Hepatocyte (in vitro differentiated cells): ENCODE data around the gene EGFL8. TPM values are rescaled to one million over a fixed set of nuclear protein-coding genes. Genes with fewer than 3 reads are reported as not detected.
A peak's percentile ranks its signal among the peaks of the same experiment; 100 is the strongest.

Source experiments
- DNase-seq: peaks from one replicate; pipeline ENCODE4 v3.0.0-alpha.2; 2016; ENCODE audit warnings: low spot score
- H2AFZ ChIP-seq: fragments of 200-600 bp; sonication (generic); 2 replicates; pipeline ENCODE4 v1.6.0; 2016; ENCODE audit warnings: antibody characterized with exemption, mild to moderate bottlenecking
- H3K27ac ChIP-seq: fragments of 200-600 bp; sonication (generic); 2 replicates; pipeline ENCODE4 v1.5.1; 2016; ENCODE audit warnings: mild to moderate bottlenecking
- H3K27me3 ChIP-seq: fragments of 200-600 bp; sonication (generic); 2 replicates; pipeline ENCODE4 v1.6.1; 2016
- H3K36me3 ChIP-seq: fragments of 200-600 bp; sonication (generic); replicated peaks from 2 replicates; pipeline ENCODE4 v1.5.1; 2016; ENCODE audit warnings: low read depth; ENCODE audit not compliant: insufficient read depth
- H3K4me1 ChIP-seq: fragments of 200-600 bp; sonication (generic); 2 replicates; pipeline ENCODE4 v1.5.1; 2016; ENCODE audit warnings: mild to moderate bottlenecking, moderate library complexity; ENCODE audit not compliant: insufficient read depth
- H3K4me2 ChIP-seq: fragments of 200-600 bp; sonication (generic); 2 replicates; pipeline ENCODE4 v1.6.0; 2016
- H3K4me3 ChIP-seq: fragments of 200-600 bp; sonication (generic); 2 replicates; pipeline ENCODE4 v1.5.1; 2016; ENCODE audit warnings: mild to moderate bottlenecking
- H3K79me2 ChIP-seq: fragments of 200-600 bp; sonication (generic); 2 replicates; pipeline ENCODE4 v1.6.0; 2017; ENCODE audit warnings: mild to moderate bottlenecking
- H3K9me2 ChIP-seq: fragments of 200-600 bp; sonication (generic); replicated peaks from 2 replicates; pipeline ENCODE4 v1.6.0; 2017; ENCODE audit warnings: mild to moderate bottlenecking; ENCODE audit not compliant: insufficient read depth
- H3K9me3 ChIP-seq: fragments of 200-600 bp; sonication (generic); 2 replicates; pipeline ENCODE4 v1.5.1; 2016; ENCODE audit warnings: low read depth, mild to moderate bottlenecking
- H4K20me1 ChIP-seq: fragments of 200-600 bp; sonication (generic); 2 replicates; pipeline ENCODE4 v1.6.0; 2016; ENCODE audit warnings: mild to moderate bottlenecking; ENCODE audit not compliant: insufficient read depth, poor library complexity, severe bottlenecking
- EZH2 ChIP-seq: fragments of 200-600 bp; sonication (generic); IDR thresholded peaks from 2 replicates; pipeline ENCODE4 v1.6.1; 2016; ENCODE audit warnings: antibody characterized with exemption, mild to moderate bottlenecking, borderline replicate concordance
- EZH2phosphoT487 ChIP-seq: fragments of 200-600 bp; sonication (generic); IDR thresholded peaks from one replicate; pipeline ENCODE4 v1.6.1; 2018; ENCODE audit warnings: antibody characterized with exemption, mild to moderate bottlenecking, low read depth, moderate library complexity; ENCODE audit not compliant: unreplicated experiment, severe bottlenecking
- WGBS: methylation state at CpG from one replicate; pipeline ENCODE4 v1.1.6; 2016; ENCODE audit warnings: low lambda C conversion rate; ENCODE audit errors: missing lambda C conversion rate; 5-methylcytosine and 5-hydroxymethylcytosine counted together
- polyA plus RNA-seq: library from polyadenylated mRNA; unstranded; fragments of >200 nt; fragmentation: Nextera tagmentation; extraction: Ambion mirVana; gene quantifications from 2 replicates; pipeline ENCODE4 v1.2.1, GENCODE V29; 2016
- total RNA-seq: library from RNA; depleted of rRNA; stranded (reverse); fragments of >200 nt; gene quantifications from 2 replicates; pipeline ENCODE4 v1.2.3, GENCODE V29; 2014
- TF ChIP-seq, protein P1 (sequence below): fragments of 200-600 bp; sonication (generic); IDR thresholded peaks from 2 replicates; pipeline ENCODE4 v1.5.1; 2016; ENCODE audit warnings: antibody characterized with exemption, mild to moderate bottlenecking; ENCODE audit not compliant: poor library complexity

Gene EGFL8
- total and polyA plus RNA-seq, 2 experiments from 2014 or later, result 4.5 to 12.2 TPM

- H3K79me2 ChIP-seq, result no peaks in the 10 kb centered on the region
- no peaks in the 10 kb centered on the region for H4K20me1 ChIP-seq
- peak overlapping the region; percentile 16 for H2AFZ ChIP-seq
- peak overlapping the region; percentile 100 for H3K27ac ChIP-seq
- TF ChIP-seq EZH2phosphoT487, result no peak
- no peak for TF ChIP-seq EZH2
- TF ChIP-seq, protein P1, sequence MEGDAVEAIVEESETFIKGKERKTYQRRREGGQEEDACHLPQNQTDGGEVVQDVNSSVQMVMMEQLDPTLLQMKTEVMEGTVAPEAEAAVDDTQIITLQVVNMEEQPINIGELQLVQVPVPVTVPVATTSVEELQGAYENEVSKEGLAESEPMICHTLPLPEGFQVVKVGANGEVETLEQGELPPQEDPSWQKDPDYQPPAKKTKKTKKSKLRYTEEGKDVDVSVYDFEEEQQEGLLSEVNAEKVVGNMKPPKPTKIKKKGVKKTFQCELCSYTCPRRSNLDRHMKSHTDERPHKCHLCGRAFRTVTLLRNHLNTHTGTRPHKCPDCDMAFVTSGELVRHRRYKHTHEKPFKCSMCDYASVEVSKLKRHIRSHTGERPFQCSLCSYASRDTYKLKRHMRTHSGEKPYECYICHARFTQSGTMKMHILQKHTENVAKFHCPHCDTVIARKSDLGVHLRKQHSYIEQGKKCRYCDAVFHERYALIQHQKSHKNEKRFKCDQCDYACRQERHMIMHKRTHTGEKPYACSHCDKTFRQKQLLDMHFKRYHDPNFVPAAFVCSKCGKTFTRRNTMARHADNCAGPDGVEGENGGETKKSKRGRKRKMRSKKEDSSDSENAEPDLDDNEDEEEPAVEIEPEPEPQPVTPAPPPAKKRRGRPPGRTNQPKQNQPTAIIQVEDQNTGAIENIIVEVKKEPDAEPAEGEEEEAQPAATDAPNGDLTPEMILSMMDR, result no peak
- H3K4me1 ChIP-seq, result peaks cover 25% of the 10 kb centered on the region
- no peaks in the 10 kb centered on the region for H3K36me3 ChIP-seq
- under 1% methylated on average over 57 of the region's 58 CpGs for WGBS
- no peaks in the 10 kb centered on the region for H3K9me3 ChIP-seq
- peak overlapping the region; percentile 47 for H3K4me3 ChIP-seq
- no peaks in the 10 kb centered on the region for H3K27me3 ChIP-seq
- peak; percentile 91 for DNase-seq
- no peaks in the 10 kb centered on the region for H3K9me2 ChIP-seq
- H3K4me2 ChIP-seq, result peak overlapping the region; percentile 90
These were observed 31.7 kb downstream of the EGFL8 start for GRCh38 chr6:32195902-32196681.

- Histone ChIP-seq H3K4me3 (peak overlapping the region; percentile 6), H3K9me3 (no peaks in the 10 kb centered on the region), H3K4me1 (peaks cover 22% of the 10 kb centered on the region), H4K20me1 (no peaks in the 10 kb centered on the region), H3K36me3 (no peaks in the 10 kb centered on the region), H3K27me3 (no peaks in the 10 kb centered on the region), H3K4me2 (peak overlapping the region; percentile 90), H2AFZ (no peak overlapping the region), H3K79me2 (no peaks in the 10 kb centered on the region), H3K9me2 (no peaks in the 10 kb centered on the region), H3K27ac (peak overlapping the region; percentile 100)
- TF ChIP-seq, protein P1, result no peak
- TF ChIP-seq EZH2 (no peak), EZH2phosphoT487 (no peak)
- 63% methylated on average over 26 of the region's 28 CpGs for WGBS
- DNase-seq, result no peak
These were observed 32.6 kb downstream of the EGFL8 start for GRCh38 chr6:32196682-32197616.

DNA sequence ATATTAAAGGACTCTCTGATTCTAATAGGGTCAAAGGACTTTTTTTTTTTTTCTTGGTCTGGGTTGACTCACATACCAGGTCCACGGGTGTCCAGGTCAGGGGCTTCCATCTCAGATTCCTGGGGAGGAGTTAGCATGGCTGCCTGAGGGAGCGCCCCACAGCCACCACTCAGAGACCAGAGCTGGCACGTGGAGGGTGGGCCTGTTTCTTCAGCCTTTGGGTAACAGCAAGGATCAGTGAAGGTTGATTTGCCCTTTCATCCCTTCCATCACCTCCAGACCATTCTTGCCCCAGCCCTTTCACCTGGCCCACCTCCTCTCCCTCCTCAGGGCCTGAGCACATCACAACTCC, 33.9 kb downstream of the EGFL8 start:
- H3K9me2 ChIP-seq, result no peaks in the 10 kb centered on the region
- no peak overlapping the region for H3K27ac ChIP-seq
- H4K20me1 ChIP-seq, result no peaks in the 10 kb centered on the region
- no peak overlapping the region for H2AFZ ChIP-seq
- TF ChIP-seq, protein P1, result no peak
- TF ChIP-seq EZH2, result no peak
- TF ChIP-seq EZH2phosphoT487, result no peak
- DNase-seq, result no peak
- 75% methylated on average over 3 of the region's 3 CpGs for WGBS
- no peaks in the 10 kb centered on the region for H3K36me3 ChIP-seq
- H3K79me2 ChIP-seq, result no peaks in the 10 kb centered on the region
- peaks cover 13% of the 10 kb centered on the region for H3K4me1 ChIP-seq
- no peaks in the 10 kb centered on the region for H3K9me3 ChIP-seq
- no peak overlapping the region for H3K4me3 ChIP-seq
- no peak overlapping the region for H3K4me2 ChIP-seq
- H3K27me3 ChIP-seq, result no peaks in the 10 kb centered on the region
